NCI-H526 treated with DMSO at 0.1 percent for 48 hours (cell line): ENCODE measurements around the gene OTOGL.
"Not testable (repeated sequence)": the region's sequence is repeated elsewhere in the genome, so short reads cannot be mapped to it uniquely, and the experiment has no call there.

ENCODE experiments used
- DNase-seq: peaks from one replicate; lab custom pipeline; 2025; lab: John Stamatoyannopoulos, UW

OTOGL gene

DNA sequence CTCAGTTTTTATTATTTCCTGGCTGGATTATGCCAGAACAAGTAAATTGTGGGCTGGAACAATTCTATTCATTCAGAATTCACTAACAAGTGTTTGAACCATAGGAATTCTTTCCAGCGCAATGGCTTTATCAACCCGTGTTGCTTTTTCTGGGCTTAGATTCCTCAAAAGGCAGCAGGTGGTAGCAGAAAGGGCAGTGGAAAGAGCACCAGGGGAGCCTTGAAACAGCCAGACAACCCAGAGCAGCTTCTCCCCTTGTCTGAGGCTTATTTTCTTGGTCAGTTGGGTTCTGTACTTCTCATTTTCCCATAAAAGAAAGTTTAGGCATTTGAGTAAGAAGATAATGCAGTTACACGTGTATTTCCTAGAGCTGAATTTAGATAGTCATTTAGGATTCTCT is 130.7 kb downstream of the OTOGL start:
- no peak for DNase-seq

DNA sequence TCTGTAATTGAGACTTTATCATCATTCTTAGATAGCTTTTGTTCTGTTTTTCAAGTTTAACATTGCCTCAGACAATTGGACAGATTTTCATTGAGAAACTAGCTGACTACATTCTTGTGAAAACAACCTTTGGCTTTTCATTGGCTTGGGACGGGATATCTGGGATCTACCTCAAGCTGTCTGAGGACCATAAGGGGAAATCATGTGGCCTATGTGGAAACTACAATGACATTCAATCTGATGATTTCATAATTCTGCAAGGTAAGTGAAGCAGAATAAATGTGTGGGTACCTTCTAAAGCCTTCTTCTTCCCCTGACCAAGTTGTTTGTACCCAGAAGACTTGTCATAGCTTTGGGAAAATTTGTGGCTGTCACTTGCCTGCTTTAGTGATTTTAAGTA is 133.5 kb downstream of the OTOGL start:
- no peak for DNase-seq

DNA sequence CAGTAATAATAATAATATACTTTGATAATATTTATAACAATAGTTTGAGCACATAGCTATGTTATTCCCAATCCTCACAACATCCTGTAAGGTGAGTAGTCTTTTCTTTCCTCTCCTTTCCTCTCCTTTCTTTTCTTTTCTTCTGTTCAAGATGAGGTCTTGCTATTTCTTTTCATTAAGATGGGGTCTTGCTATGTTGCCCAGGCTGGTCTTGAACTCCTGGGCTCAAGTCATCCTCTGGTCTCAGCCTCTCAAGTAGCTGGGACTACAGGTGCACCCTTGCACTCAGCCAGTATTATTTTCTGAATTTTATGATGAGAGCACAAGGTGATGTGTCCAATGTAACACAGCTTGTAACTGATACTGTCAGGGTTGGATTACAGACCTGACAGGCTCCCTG is 134.6 kb downstream of the OTOGL start:
- DNase-seq = no peak

DNA sequence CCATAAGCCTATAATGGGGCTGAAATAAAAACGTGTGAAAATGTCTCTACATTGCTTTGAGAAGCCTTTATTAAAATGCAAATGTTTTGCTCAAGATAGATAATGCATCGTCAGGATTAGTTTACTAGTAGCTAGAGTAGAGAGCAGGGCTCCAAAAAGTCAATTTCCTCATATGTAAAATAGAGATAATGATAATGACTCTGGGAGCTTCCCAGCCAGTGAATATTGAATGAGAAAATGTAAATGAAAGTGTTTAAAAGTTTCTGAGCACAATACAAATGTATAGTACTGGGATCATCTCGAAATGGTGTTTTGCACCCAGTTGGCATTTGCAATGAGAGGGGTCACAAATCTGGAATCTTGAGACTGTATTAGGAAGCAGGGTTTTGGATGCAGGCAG is 135.3 kb downstream of the OTOGL start:
- DNase-seq = no peak

- DNase-seq = no peak
These were observed 136.6 kb downstream of the OTOGL start for GRCh38 chr12:80235944-80236343.

DNA sequence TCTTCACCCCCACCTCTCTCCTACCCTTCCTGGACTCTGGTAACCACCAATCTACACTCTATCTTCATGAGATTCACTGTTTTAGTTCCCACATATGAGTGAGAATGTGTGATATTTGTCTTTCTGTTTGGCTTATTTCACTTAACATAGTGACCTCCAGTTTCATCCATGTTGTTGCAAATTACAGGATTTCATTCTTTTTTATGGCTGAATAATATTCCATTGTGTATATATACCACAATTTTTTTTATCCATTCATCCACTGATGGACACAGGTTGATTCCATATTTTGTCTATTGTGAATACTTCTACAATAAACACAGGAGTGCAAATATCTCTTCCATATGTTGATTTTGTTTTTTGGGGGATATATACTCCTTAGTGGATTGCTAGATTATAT is 140.5 kb downstream of the OTOGL start:
- DNase-seq = no peak

DNA sequence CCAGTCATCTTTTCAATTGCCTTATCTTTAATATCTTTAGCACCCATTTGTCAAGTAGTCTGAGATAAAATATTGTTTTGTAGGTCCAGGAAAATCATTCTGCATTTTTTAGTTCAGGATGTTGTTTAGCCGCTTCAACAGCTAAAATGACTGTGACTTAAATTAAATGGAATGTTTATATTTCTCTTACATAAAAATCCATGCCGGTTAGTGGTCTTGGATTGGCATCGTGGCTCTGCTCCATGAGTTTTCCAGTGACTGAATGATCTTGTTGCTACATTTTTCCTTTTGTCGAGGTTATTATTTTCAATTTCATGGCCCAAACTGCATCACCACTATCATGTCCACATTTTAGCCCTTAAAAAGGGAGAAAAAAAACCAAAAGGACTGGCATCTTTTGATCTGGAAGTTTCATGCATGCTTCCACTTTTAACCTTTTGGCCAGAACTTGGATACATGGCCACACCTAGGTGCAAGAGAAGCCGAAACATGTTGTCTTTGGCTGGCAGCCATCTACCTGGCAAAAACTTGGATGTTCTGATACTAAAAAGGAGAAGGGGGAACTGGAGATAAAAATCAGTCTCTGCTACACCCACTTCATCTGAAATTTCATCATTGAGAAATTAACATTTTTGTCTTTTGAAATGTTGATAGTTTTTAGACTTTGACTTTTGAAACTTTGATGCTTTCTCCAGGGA is 142.4 kb downstream of the OTOGL start:
- DNase-seq = no peak

GRCh38 chr12:80242321-80242720 is 143.0 kb downstream of the OTOGL start:
- DNase-seq = no peak

- not testable (repeated sequence) for DNase-seq
These were observed 150.2 kb downstream of the OTOGL start for GRCh38 chr12:80249581-80249980.

GRCh38 chr12:80257920-80258319 is 158.6 kb downstream of the OTOGL start:
- DNase-seq = no peak

DNA sequence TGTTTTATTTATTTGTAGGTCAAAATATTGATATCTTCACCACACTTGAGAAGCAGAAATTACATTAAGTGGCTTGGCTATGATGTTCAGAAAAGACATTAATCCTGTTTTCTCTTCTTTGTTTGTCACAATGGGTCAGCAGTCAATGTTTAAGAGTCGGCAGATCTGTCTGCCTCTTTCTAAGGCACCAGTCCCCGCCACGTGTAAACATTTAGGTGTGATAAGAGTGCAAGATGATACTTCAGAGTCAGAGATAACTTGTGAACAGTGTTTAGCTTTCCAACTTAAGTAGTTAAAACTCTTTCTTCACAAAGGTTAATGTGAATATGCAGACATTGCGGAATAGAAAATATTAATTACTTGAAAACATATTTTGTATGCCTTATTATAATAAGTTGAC is 160.9 kb downstream of the OTOGL start:
- no peak for DNase-seq

GRCh38 chr12:80261403-80261802 is 162.1 kb downstream of the OTOGL start:
- no peak for DNase-seq

DNA sequence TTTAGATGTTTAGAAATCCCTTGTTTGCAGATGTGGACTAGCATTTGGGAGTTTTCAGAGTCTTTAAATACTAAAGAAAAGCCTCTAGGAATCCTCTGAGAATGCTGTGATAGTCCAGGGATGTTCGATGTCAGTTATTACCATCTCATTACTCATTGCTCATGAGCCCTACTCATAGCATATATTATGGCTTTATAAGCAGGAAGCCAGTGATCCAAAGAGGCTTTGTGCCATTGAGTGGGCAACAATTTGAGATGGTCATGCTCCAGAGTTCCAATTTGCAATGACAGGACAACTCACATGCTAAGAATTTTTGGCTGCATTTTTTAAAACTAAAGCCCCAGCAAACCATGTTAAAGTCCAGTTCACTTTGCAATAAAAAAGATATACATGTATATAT is 163.0 kb downstream of the OTOGL start:
- DNase-seq = no peak

GRCh38 chr12:80262771-80263170 is 163.4 kb downstream of the OTOGL start:
- DNase-seq = no peak

DNA sequence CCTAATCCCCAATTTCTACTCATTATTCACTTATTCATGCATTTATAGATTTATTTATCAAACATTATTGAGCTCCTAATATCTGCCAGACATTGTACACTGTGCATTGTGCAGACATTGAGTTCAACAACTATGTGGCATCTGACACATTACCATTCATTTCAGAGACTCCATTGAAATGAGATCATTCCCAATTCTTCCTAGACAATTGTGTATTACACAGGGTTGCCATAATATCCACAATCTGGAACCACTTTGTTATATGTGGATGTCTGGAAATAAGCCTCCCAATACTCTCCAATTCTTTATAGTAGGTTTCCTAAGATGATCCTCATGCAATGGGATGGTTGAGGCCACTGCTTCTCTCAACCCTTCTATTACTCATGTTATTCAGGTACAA is 165.0 kb downstream of the OTOGL start:
- no peak for DNase-seq

- no peak for DNase-seq
These were observed 165.6 kb downstream of the OTOGL start for GRCh38 chr12:80264891-80265290.

- no peak for DNase-seq
These were observed 169.8 kb downstream of the OTOGL start for GRCh38 chr12:80268924-80269749.

- DNase-seq = no peak
These were observed 170.6 kb downstream of the OTOGL start for GRCh38 chr12:80269803-80270552.

DNA sequence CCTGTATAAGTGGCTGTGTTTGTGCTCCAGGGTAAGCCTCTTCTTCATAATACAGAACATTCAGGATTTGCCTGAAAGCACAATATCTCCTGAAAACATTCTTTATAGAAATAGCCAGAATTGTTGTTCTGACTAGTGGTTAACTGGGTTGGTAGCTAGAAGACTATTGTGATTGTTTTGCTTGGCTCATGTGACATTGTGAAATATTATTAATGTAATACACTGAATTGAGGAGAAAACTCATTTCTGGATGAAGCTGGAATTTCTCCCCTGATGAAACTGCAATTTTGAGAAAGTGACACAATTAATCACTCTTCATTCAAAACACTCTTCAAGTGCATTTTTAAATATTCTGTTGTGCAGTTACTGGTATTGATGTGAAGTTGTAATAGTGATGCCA is 172.4 kb downstream of the OTOGL start:
- DNase-seq = no peak

DNA sequence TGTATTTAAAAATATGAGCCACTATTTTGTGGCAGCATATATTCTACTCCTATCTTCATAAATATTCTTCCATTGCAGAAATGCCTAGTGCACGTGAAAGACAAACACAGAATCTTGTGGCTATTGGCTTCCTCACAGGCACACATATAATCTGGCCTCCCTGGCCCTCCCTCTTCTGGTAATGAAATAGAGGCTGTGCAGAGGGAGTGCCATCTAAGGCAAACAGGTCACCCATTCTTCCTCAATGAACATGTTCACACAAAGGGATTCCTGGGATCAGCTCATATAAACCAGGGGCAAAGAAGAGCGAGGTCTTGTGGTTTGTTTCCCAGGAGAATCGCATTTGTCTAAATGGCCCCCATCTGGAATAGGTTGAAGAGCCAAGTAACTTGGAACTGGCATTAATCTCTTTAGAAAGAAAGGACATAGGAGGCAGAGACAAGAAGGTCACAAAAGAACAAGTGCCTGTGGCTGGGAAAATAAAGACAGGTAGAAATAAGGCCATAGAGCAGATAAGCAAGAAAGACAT is 173.1 kb downstream of the OTOGL start:
- no peak for DNase-seq

- DNase-seq = no peak
These were observed 173.8 kb downstream of the OTOGL start for GRCh38 chr12:80273144-80273543.

DNA sequence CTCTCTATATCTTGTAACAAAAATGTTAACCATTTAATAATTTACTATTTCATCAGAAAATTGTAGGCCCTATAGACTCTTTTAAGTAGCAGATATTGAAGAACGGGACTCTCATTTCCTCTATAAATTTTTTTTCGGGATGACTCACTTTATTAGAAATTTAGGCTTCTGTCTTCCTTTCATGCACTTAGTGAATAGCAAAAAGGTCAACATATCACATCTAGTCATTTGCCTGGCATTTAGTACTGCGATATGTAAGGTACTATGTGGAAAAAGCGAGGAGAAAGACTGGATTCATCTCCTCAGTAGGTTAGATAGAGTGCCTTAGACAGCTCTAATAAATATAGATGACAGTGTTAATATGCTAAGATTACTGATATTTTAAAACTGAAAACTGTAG is 178.4 kb downstream of the OTOGL start:
- DNase-seq = no peak

DNA sequence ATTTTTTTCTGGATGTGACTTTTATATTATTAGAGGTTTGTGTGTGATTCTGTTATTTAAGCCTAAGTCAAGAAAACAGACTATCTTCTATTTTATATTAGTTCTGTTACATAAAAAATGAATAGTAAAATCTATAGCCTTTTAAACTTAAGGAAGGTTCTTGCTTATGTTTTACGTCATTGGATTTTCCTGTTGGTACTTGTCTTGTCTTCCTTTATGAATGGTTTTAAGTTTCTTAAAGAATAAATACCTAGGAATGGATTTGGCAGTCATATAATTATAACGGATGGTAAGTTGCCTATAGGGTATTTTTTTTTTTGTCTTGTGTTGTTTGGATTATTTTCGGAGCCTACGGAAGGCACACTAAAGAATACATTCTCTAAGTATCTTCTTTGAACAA is 182.9 kb downstream of the OTOGL start:
- no peak for DNase-seq
